ENCODE data around the gene KNDC1.

GRCh38 chr10:133275684-133276092 is 115.7 kb downstream of the KNDC1 start:
- TF ChIP-seq CTCF (IDR thresholded peaks at IDR 0.05) (no peak), POLR2A (IDR thresholded peaks at IDR 0.05) (no peak)
